CD4-positive, alpha-beta memory T cell (primary cell): Measurements from ENCODE around the gene ARIH2. TPM values are rescaled to one million over a fixed set of nuclear protein-coding genes. Genes with fewer than 3 reads are reported as not detected.
A peak's percentile ranks its signal among the peaks of the same experiment; 100 is the strongest.

ENCODE experiments used
- CTCF ChIA-PET: fragments of 350-600 bp; sonication (Branson Sonifier 250); formaldehyde crosslinking; loops from one replicate; lab custom pipeline; 2021; ENCODE audit warnings: inconsistent platforms; ENCODE audit not compliant: partially characterized antibody; lab: Charles Lee
- POLR2A ChIA-PET: fragments of 350-600 bp; sonication (Branson Sonifier 250); formaldehyde crosslinking; loops from one replicate; lab custom pipeline; 2021; ENCODE audit not compliant: partially characterized antibody; lab: Charles Lee
- DNase-seq, 5 donors: peaks; one replicate each; pipeline versions ENCODE4 v3.0.0 to v3.0.0-alpha.2; 2020 to 2022; ENCODE audit warnings: mixed read lengths in 1 of 5
- H3K27ac ChIP-seq: one replicate; pipeline ENCODE4 v1.7.0; 2013; ENCODE audit warnings: low read depth, low read length
- H3K27me3 ChIP-seq: 2 replicates; pipeline ENCODE4 v1.7.0; 2013; ENCODE audit warnings: mild to moderate bottlenecking, low read length, moderate library complexity; ENCODE audit not compliant: insufficient read depth
- H3K36me3 ChIP-seq: 2 replicates; pipeline ENCODE4 v1.7.0; 2013; ENCODE audit warnings: mild to moderate bottlenecking, low read length, moderate library complexity; ENCODE audit not compliant: insufficient read depth
- H3K4me1 ChIP-seq: 2 replicates; pipeline ENCODE4 v1.7.0; 2013; ENCODE audit warnings: mild to moderate bottlenecking, low read length, moderate library complexity; ENCODE audit not compliant: insufficient read depth
- H3K4me3 ChIP-seq, 2 donors: one replicate each; pipeline ENCODE4 v1.7.0; 2013; ENCODE audit warnings: low read length in 2 of 2, mild to moderate bottlenecking in 1 of 2
- H3K9me3 ChIP-seq, 2 donors: one replicate each; pipeline ENCODE4 v1.7.0; 2013; ENCODE audit warnings: low read length in 2 of 2, control low read depth in 1 of 2; ENCODE audit not compliant: control insufficient read depth in 1 of 2
- H3K27ac Mint-ChIP-seq, 7 donors: one replicate each; pipeline ENCODE4 v1.8.0; 2020 to 2021; ENCODE audit warnings: mixed read lengths in 7 of 7, mild to moderate bottlenecking in 6 of 7, inconsistent platforms in 3 of 7, moderate library complexity in 3 of 7
- H3K27me3 Mint-ChIP-seq, 2 donors: one replicate each; pipeline ENCODE4 v1.8.0; 2020 to 2021; ENCODE audit warnings: mixed read lengths in 2 of 2
- H3K36me3 Mint-ChIP-seq, 2 donors: one replicate each; pipeline ENCODE4 v1.8.0; 2020 to 2021; ENCODE audit warnings: mixed read lengths in 2 of 2, inconsistent platforms in 1 of 2, mild to moderate bottlenecking in 1 of 2
- H3K4me1 Mint-ChIP-seq, 4 donors: one replicate each; pipeline ENCODE4 v1.8.0; 2020 to 2021; ENCODE audit warnings: mixed read lengths in 4 of 4, mild to moderate bottlenecking in 1 of 4
- H3K4me3 Mint-ChIP-seq, 8 donors: one replicate each; pipeline ENCODE4 v1.8.0; 2020 to 2021; ENCODE audit warnings: mixed read lengths in 8 of 8, mild to moderate bottlenecking in 7 of 8, moderate library complexity in 6 of 8, inconsistent platforms in 3 of 8
- H3K9me3 Mint-ChIP-seq, 8 donors: one replicate each; pipeline ENCODE4 v1.8.0; 2020 to 2021; ENCODE audit warnings: mixed read lengths in 8 of 8, mild to moderate bottlenecking in 5 of 8, inconsistent platforms in 3 of 8, moderate library complexity in 1 of 8
- intact Hi-C: fragments of 100-400 bp; cut with micrococcal nuclease; formaldehyde crosslinking; loops from one replicate; pipeline ENCODE4 v1.15.1; 2023
- polyA plus RNA-seq, 2 donors: library from polyadenylated mRNA; unstranded; fragments of 300-500 nt; fragmentation: Illumina TruSeq; gene quantifications; one replicate each; pipeline ENCODE4 v1.2.3, GENCODE V29; 2021
- total RNA-seq, 2 experiments: library from RNA; stranded (reverse); gene quantifications; one replicate each; pipeline ENCODE4 v1.2.3, GENCODE V29; 2021

Gene ARIH2
- total and polyA plus RNA-seq, 4 experiments from 2014 or later: 109 to 153 (median 145) TPM

GRCh38 chr3:48885753-48886152 lies 32.9 kb upstream of the ARIH2 start:
- Histone ChIP-seq H3K4me3 (no peak overlapping the region), H3K27ac (no peak overlapping the region), H3K36me3 (peaks cover 17% of the 10 kb centered on the region), H3K9me3 (no peaks in the 10 kb centered on the region), H3K4me1 (no peaks in the 10 kb centered on the region), H3K27me3 (no peaks in the 10 kb centered on the region)
- intact Hi-C loops: no loop called here
- Mint-ChIP-seq H3K4me3 (no peak overlapping the region), H3K4me1 (peaks cover 1 to 23% (median 13%) of the 10 kb centered on the region in 4 donors), H3K9me3 (no peaks in the 10 kb centered on the region), H3K27me3 (no peaks in the 10 kb centered on the region), H3K27ac (no peak overlapping the region), H3K36me3 (peaks cover 18 to 41% of the 10 kb centered on the region in 2 donors)
- DNase-seq: no peak
- ChIA-PET CTCF (interaction anchor here (1.6 kb wide), 1 partner anchor 10 kb away, joined by 5 read pairs; no protein-coding TSS in a partner anchor), POLR2A (interaction anchor here (1.4 kb wide), 1 partner anchor 12 kb away, joined by 4 read pairs; no protein-coding TSS in a partner anchor)

- Mint-ChIP-seq H3K27ac (no peak overlapping the region), H3K4me3 (no peak overlapping the region), H3K9me3 (no peaks in the 10 kb centered on the region), H3K36me3 (peaks cover 5 to 19% of the 10 kb centered on the region in 2 donors), H3K27me3 (no peaks in the 10 kb centered on the region), H3K4me1 (peaks cover 3 to 28% (median 15%) of the 10 kb centered on the region in 4 donors)
- CTCF ChIA-PET: no interaction called here
- Histone ChIP-seq H3K36me3 (peaks cover 4% of the 10 kb centered on the region), H3K4me1 (peaks cover 6% of the 10 kb centered on the region), H3K27ac (no peak overlapping the region), H3K4me3 (no peak overlapping the region), H3K27me3 (no peaks in the 10 kb centered on the region), H3K9me3 (no peaks in the 10 kb centered on the region)
- POLR2A ChIA-PET: interaction anchor here (1.4 kb wide), 1 partner anchor 27 kb away, joined by 4 read pairs; the partner anchor contains the start of gene ARIH2
- intact Hi-C loops: no loop called here
- no peak for DNase-seq
Observed at GRCh38 chr3:48891606-48892005, 27.0 kb upstream of the ARIH2 start.

DNA sequence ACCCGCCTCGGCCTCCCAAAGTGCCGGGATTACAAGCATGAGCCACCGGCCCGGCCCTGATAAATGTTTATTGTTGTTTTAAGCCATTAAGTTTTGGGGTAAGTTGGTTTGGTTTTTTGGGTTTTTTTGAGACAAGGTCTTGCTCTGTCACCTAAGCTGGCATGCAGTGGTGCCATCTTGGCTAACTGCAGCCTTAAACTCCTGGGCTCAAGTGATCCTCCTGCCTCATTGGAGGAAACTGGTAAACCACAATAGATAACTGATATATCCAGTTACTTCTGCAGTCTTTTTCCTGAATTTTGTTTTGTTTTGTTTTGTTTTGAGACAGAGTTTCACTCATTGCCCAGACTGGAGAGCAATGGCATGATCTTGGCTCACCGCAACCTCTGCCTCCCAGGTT lies 24.1 kb upstream of the ARIH2 start:
- Histone ChIP-seq H3K27me3 (no peaks in the 10 kb centered on the region), H3K9me3 (no peaks in the 10 kb centered on the region), H3K4me3 (no peak overlapping the region), H3K36me3 (peaks cover 4% of the 10 kb centered on the region), H3K27ac (no peak overlapping the region), H3K4me1 (peaks cover 31% of the 10 kb centered on the region)
- CTCF ChIA-PET: no interaction called here
- DNase-seq: no peak
- Mint-ChIP-seq H3K4me3 (no peak overlapping the region), H3K27ac (no peak overlapping the region), H3K36me3 (peaks cover 5 to 13% of the 10 kb centered on the region in 2 donors), H3K27me3 (no peaks in the 10 kb centered on the region), H3K9me3 (no peaks in the 10 kb centered on the region), H3K4me1 (peaks cover 21 to 49% (median 32%) of the 10 kb centered on the region in 4 donors)
- intact Hi-C loops: no loop called here
- POLR2A ChIA-PET: no interaction called here

- H3K27me3 ChIP-seq: no peaks in the 10 kb centered on the region
- H3K36me3 Mint-ChIP-seq: peaks cover 0 to 1% of the 10 kb centered on the region in 2 donors
Observed at GRCh38 chr3:48896936-48897335, 21.7 kb upstream of the ARIH2 start.

DNA sequence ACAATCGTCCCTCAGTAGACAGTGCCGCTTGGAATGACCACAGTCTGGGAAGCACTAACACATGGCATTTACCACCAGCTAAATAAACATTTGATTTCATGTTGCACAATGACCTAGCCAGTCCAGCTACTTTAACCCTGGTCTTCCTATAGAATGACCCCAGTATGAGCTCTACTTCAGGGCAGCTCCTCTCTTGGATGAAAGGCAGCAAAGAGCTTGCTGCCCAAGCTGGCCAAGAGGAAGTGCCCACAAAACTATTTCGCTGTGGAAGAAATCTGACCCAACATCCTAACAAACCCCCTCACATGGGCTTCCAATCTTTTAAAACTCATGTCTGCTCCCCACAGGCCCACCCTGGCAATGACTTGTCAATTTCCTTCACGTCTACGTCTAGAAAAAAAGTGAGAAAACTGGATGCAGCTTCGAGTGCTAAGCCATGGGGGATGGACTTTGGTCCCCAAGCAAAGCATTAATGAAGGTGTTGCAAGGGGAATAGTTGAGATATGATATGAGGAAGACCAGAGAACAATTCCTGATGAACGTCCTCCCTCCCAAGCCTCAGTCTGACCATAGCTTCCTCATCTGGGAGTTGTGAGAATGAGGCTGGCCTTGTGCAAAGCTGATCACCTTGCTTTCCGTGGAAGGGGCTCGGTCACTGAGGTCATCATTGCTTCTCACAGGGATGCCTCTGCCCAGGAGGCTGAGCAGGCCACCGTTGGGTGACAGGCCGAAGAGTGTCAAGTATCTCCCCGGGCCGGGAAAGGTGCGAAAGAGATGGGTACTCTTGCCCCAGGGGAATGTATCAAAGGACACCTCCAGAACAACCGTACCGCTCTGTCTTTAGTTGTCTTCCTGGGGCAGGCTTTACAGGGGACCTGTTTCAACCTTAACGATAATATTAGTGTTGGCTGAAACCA lies 20.9 kb upstream of the ARIH2 start:
- peak overlapping the region; percentile 71 to 97 (median 96) for H3K27ac Mint-ChIP-seq
- intact Hi-C loops: loop anchor here (1.0 to 5.0 kb wide), 6 partner anchors 21 to 180 kb away; partner anchors contain the start of genes ARIH2, IP6K2, NDUFAF3 and PRKAR2A
- Histone ChIP-seq H3K27ac (peak overlapping the region; percentile 76), H3K4me1 (peaks cover 39% of the 10 kb centered on the region), H3K4me3 (peak overlapping the region; percentile 76 to 98), H3K36me3 (no peaks in the 10 kb centered on the region), H3K9me3 (no peaks in the 10 kb centered on the region), H3K27me3 (no peaks in the 10 kb centered on the region)
- H3K36me3 Mint-ChIP-seq: peaks cover 0 to 1% of the 10 kb centered on the region in 2 donors
- ChIA-PET CTCF (interaction anchor here (1.0 to 3.8 kb wide), 11 partner anchors 21 to 642 kb away, joined by 3 to 45 read pairs (median 5); partner anchors contain the start of genes ARIH2 and IP6K2), POLR2A (interaction anchor here (1.0 to 4.3 kb wide), 13 partner anchors 9 to 261 kb away, joined by 3 to 93 read pairs (median 4); partner anchors contain the start of genes ARIH2, IMPDH2, IP6K2 and PRKAR2A)
- H3K4me1 Mint-ChIP-seq: peaks cover 25 to 57% (median 38%) of the 10 kb centered on the region in 4 donors
- H3K9me3 Mint-ChIP-seq: no peaks in the 10 kb centered on the region
- H3K4me3 Mint-ChIP-seq: peak overlapping the region; percentile 91 to 97 (median 96)
- H3K27me3 Mint-ChIP-seq: no peaks in the 10 kb centered on the region
- DNase-seq: peak in 1 of 5 donors; percentile 14

More at GRCh38 chr3:48896936-48897335, 21.7 kb upstream of the ARIH2 start:
- POLR2A ChIA-PET: interaction anchor here (0.6 to 4.3 kb wide), 5 partner anchors 13 to 646 kb away, joined by 3 to 93 read pairs (median 10); partner anchors contain the start of genes ARIH2, IP6K2 and QRICH1
- CTCF ChIA-PET: interaction anchor here (0.6 to 3.8 kb wide), 9 partner anchors 12 to 643 kb away, joined by 3 to 45 read pairs (median 5); partner anchors contain the start of genes ARIH2 and IP6K2
- no peaks in the 10 kb centered on the region for H3K9me3 ChIP-seq
- Mint-ChIP-seq H3K27me3 (no peaks in the 10 kb centered on the region), H3K4me1 (peaks cover 25 to 57% (median 38%) of the 10 kb centered on the region in 4 donors), H3K27ac (peak overlapping the region; percentile 37 to 89 (median 71)), H3K4me3 (peak overlapping the region; percentile 44 to 94 (median 68)), H3K9me3 (no peaks in the 10 kb centered on the region)
- intact Hi-C loops: loop anchor here (5.0 kb wide), 3 partner anchors 110 to 180 kb away; partner anchors contain the start of genes IP6K2 and NDUFAF3
- H3K4me3 ChIP-seq: no peak overlapping the region
- H3K4me1 ChIP-seq: peaks cover 39% of the 10 kb centered on the region
- H3K36me3 ChIP-seq: no peaks in the 10 kb centered on the region
- no peak for DNase-seq
- no peak overlapping the region for H3K27ac ChIP-seq

GRCh38 chr3:48898383-48899234 lies 20.0 kb upstream of the ARIH2 start, which contains the start of gene SLC25A20:
TSS of gene SLC25A20 (minus strand) at chr3:48898882. CDS start at chr3:48898794, 88 bp downstream.
- peaks cover 39% of the 10 kb centered on the region for H3K4me1 ChIP-seq
- ChIA-PET POLR2A (interaction anchor here (1.0 to 4.3 kb wide), 16 partner anchors 8 to 260 kb away, joined by 3 to 93 read pairs (median 4); partner anchors contain the start of genes ARIH2, IMPDH2, IP6K2 and PRKAR2A), CTCF (interaction anchor here (0.8 to 3.8 kb wide), 10 partner anchors 20 to 183 kb away, joined by 3 to 45 read pairs (median 8); partner anchors contain the start of genes ARIH2, IP6K2 and WDR6)
- peak within 1 kb of the TSS; percentile 91 to 97 (median 96) for H3K4me3 Mint-ChIP-seq
- no peaks in the 10 kb centered on the region for H3K36me3 ChIP-seq
- H3K36me3 Mint-ChIP-seq: peaks cover 0 to 1% of the 10 kb centered on the region in 2 donors
- intact Hi-C loops: loop anchor here (1.0 to 5.0 kb wide), 7 partner anchors 20 to 181 kb away; partner anchors contain the start of genes ARIH2, IP6K2, NDUFAF3 and PRKAR2A
- no peaks in the 10 kb centered on the region for H3K27me3 ChIP-seq
- peak within 1 kb of the TSS; percentile 76 to 98 for H3K4me3 ChIP-seq
- no peaks in the 10 kb centered on the region for H3K9me3 Mint-ChIP-seq
- DNase-seq: peak; percentile 85 to 89 (median 86)
- no peaks in the 10 kb centered on the region for H3K9me3 ChIP-seq
- H3K27ac Mint-ChIP-seq: peak within 1 kb of the TSS; percentile 71 to 97 (median 96)
- H3K27ac ChIP-seq: peak within 1 kb of the TSS; percentile 76
- H3K4me1 Mint-ChIP-seq: peaks cover 23 to 61% (median 39%) of the 10 kb centered on the region in 4 donors
- no peaks in the 10 kb centered on the region for H3K27me3 Mint-ChIP-seq
